PC-9 (cell line): ENCODE results near the gene CDC42BPG.

ENCODE experiments used
- CTCF ChIP-seq: fragments of 200-600 bp; sonication (generic); conservative IDR thresholded peaks from 2 replicates; pipeline ENCODE4 v1.6.1; 2017; ENCODE audit warnings: mixed run types, antibody characterized with exemption, mild to moderate bottlenecking, moderate library complexity
- EZH2 ChIP-seq: fragments of 200-600 bp; sonication (generic); IDR thresholded peaks from 2 replicates; pipeline ENCODE4 v1.8.0; 2017; ENCODE audit warnings: antibody characterized with exemption, low read depth

DNA sequence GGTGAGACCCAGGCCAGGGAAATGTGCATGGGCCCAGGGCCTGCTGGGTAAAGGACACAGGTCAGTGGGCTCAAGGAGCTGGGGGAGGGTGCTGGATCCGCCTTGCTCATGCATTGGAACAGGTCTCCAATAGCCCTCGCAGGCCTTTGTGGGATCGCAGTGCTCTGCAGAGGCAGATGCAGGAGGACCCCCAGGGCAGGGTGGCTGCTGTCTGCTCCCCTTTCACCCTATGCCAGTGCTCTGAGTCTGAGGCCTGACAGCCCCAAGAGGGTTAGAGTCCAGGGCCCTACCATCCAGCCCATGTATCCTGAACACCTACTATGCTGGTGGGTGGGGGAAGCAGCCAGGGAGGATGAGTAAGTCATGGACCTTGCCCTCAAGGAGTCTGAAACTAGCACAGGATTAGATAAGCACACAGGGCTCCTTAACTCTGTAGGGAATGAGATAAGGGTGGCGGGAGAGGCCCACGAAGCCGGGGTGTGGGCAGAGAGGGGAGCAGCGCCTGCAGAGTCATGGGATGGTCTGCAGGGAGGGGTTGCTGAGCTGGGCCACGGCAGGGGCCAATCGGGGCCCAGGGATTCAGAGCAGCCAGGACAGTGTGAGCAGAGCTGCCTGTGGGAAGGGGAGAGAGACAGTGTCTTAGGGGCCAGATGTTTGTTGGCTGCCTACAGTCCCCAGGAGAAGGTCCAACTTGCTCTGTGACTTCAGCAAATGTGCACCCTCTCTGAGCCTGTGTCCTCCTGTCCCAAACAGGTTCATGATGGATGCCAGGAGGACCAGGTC lies 44.5 kb upstream of the CDC42BPG start:
- TF ChIP-seq EZH2, result no peak
- TF ChIP-seq CTCF, result no peak
